ENCODE results near the gene PTPN13. TPM values are rescaled to one million over a fixed set of nuclear protein-coding genes. Genes with fewer than 3 reads are reported as not detected.
A peak's percentile ranks its signal among the peaks of the same experiment; 100 is the strongest.
"Not testable (repeated sequence)": the region's sequence is repeated elsewhere in the genome, so short reads cannot be mapped to it uniquely, and the experiment has no call there.

PTPN13 gene
- total RNA-seq, 1 donor from 2014 or later = 244 TPM

GRCh38 chr4:86653237-86653865 is 59.2 kb downstream of the PTPN13 start:
- Mint-ChIP-seq H3K27ac (no peak overlapping the region), H3K36me3 (peaks cover 76% of the 10 kb centered on the region), H3K4me1 (no peaks in the 10 kb centered on the region), H3K4me3 (no peak overlapping the region), H3K9me3 (peaks cover 85% of the 10 kb centered on the region), H3K27me3 (ENCODE audit: insufficient read depth, low read depth) (no peaks in the 10 kb centered on the region)
- no peak for DNase-seq (ENCODE audit: low spot score)
- no peaks in the 10 kb centered on the region for H3K27me3 ChIP-seq
- no peaks in the 10 kb centered on the region for H3K4me1 ChIP-seq
- peaks cover 100% of the 10 kb centered on the region for H3K79me2 ChIP-seq (ENCODE audit: low read depth)
- H4K20me1 ChIP-seq (ENCODE audit: low read depth) = no peaks in the 10 kb centered on the region
- H3K27ac ChIP-seq = no peak overlapping the region
- TF ChIP-seq CTCF (IDR thresholded peaks at IDR 0.05) = peak; percentile 46
- no peak for TF ChIP-seq EZH2phosphoT487 (IDR thresholded peaks at IDR 0.05)
- H3F3A ChIP-seq (ENCODE audit: low read depth) = peaks cover 27% of the 10 kb centered on the region
- no peak overlapping the region for H3K9ac ChIP-seq
- no peak overlapping the region for H3K4me3 ChIP-seq
- peaks cover 55% of the 10 kb centered on the region for H3K36me3 ChIP-seq
- H2AFZ ChIP-seq (replicated peaks) = no peak overlapping the region
- H3K9me3 ChIP-seq (ENCODE audit: low read depth) = peaks cover 52% of the 10 kb centered on the region
- H3K4me2 ChIP-seq = no peak overlapping the region

GRCh38 chr4:86656781-86657180 is 62.7 kb downstream of the PTPN13 start:
- H3K4me1 Mint-ChIP-seq; H3K27ac Mint-ChIP-seq; H3K27me3 ChIP-seq; DNase-seq (ENCODE audit: low spot score); H3K4me1 ChIP-seq; H2AFZ ChIP-seq (replicated peaks); H3K4me3 ChIP-seq; H3K4me3 Mint-ChIP-seq; H3K4me2 ChIP-seq; H3K27ac ChIP-seq; H3K27me3 Mint-ChIP-seq (ENCODE audit: insufficient read depth, low read depth); H3K9ac ChIP-seq: not testable (repeated sequence)
- peaks cover 100% of the 10 kb centered on the region for H3K79me2 ChIP-seq (ENCODE audit: low read depth)
- H4K20me1 ChIP-seq (ENCODE audit: low read depth) = peaks cover 16% of the 10 kb centered on the region
- H3K9me3 ChIP-seq (ENCODE audit: low read depth) = peaks cover 21% of the 10 kb centered on the region
- Mint-ChIP-seq H3K9me3 (peaks cover 52% of the 10 kb centered on the region), H3K36me3 (peaks cover 50% of the 10 kb centered on the region)
- H3K36me3 ChIP-seq = peaks cover 36% of the 10 kb centered on the region
- H3F3A ChIP-seq (ENCODE audit: low read depth) = peaks cover 24% of the 10 kb centered on the region

- Mint-ChIP-seq H3K9me3 (peaks cover 49% of the 10 kb centered on the region), H3K4me3 (no peak overlapping the region), H3K27ac (no peak overlapping the region), H3K27me3 (ENCODE audit: insufficient read depth, low read depth) (no peaks in the 10 kb centered on the region), H3K4me1 (no peaks in the 10 kb centered on the region), H3K36me3 (peaks cover 47% of the 10 kb centered on the region)
- Histone ChIP-seq H3K9ac (no peak overlapping the region), H3F3A (ENCODE audit: low read depth) (peaks cover 23% of the 10 kb centered on the region), H3K27me3 (no peaks in the 10 kb centered on the region), H3K4me3 (no peak overlapping the region), H3K4me2 (no peak overlapping the region), H3K27ac (no peak overlapping the region), H3K4me1 (no peaks in the 10 kb centered on the region), H2AFZ (replicated peaks) (no peak overlapping the region), H3K36me3 (peaks cover 30% of the 10 kb centered on the region), H3K79me2 (ENCODE audit: low read depth) (peaks cover 100% of the 10 kb centered on the region), H3K9me3 (ENCODE audit: low read depth) (peaks cover 15% of the 10 kb centered on the region), H4K20me1 (ENCODE audit: low read depth) (peaks cover 21% of the 10 kb centered on the region)
- no peak for DNase-seq (ENCODE audit: low spot score)
- TF ChIP-seq EZH2phosphoT487 (IDR thresholded peaks at IDR 0.05) = no peak
- no peak for TF ChIP-seq CTCF (IDR thresholded peaks at IDR 0.05)
- no peak for TF ChIP-seq EZH2 (IDR thresholded peaks at IDR 0.05)
Measured at GRCh38 chr4:86657382-86657781, 63.3 kb downstream of the PTPN13 start.

- no peaks in the 10 kb centered on the region for H3K27me3 Mint-ChIP-seq (ENCODE audit: insufficient read depth, low read depth)
- no peak for DNase-seq (ENCODE audit: low spot score)
- H3K4me1 ChIP-seq = no peaks in the 10 kb centered on the region
- no peak overlapping the region for H3K9ac ChIP-seq
- no peak overlapping the region for H2AFZ ChIP-seq (replicated peaks)
- peaks cover 10% of the 10 kb centered on the region for H3K9me3 ChIP-seq (ENCODE audit: low read depth)
- no peak overlapping the region for H3K4me2 ChIP-seq
- no peak overlapping the region for H3K27ac ChIP-seq
- H3K4me3 ChIP-seq = no peak overlapping the region
- H3K36me3 Mint-ChIP-seq = peaks cover 46% of the 10 kb centered on the region
- peaks cover 25% of the 10 kb centered on the region for H3K36me3 ChIP-seq
- peaks cover 100% of the 10 kb centered on the region for H3K79me2 ChIP-seq (ENCODE audit: low read depth)
- H3F3A ChIP-seq (ENCODE audit: low read depth) = peaks cover 18% of the 10 kb centered on the region
- peaks cover 26% of the 10 kb centered on the region for H4K20me1 ChIP-seq (ENCODE audit: low read depth)
- no peak overlapping the region for H3K27ac Mint-ChIP-seq
- no peak overlapping the region for H3K4me3 Mint-ChIP-seq
- peaks cover 43% of the 10 kb centered on the region for H3K9me3 Mint-ChIP-seq
- TF ChIP-seq CTCF (IDR thresholded peaks at IDR 0.05) (no peak), EZH2 (IDR thresholded peaks at IDR 0.05) (no peak), EZH2phosphoT487 (IDR thresholded peaks at IDR 0.05) (no peak)
- H3K27me3 ChIP-seq = no peaks in the 10 kb centered on the region
- peaks cover under 1% of the 10 kb centered on the region for H3K4me1 Mint-ChIP-seq
Measured at GRCh38 chr4:86657910-86658309, 63.8 kb downstream of the PTPN13 start.
